SK-N-SH (cell line): ENCODE data around the gene SDF4. TPM values are rescaled to one million over a fixed set of nuclear protein-coding genes. Genes with fewer than 3 reads are reported as not detected.
A peak's percentile ranks its signal among the peaks of the same experiment; 100 is the strongest.

Source experiments
- CTCF ChIA-PET: fragments of 300-600, 350-600 bp; formaldehyde crosslinking; extraction: SDS; loops from one replicate; lab custom pipeline; 2021; lab: Yijun Ruan, JAX
- POLR2A ChIA-PET: fragments of 350-600 bp; sonication (Branson Sonifier 250); formaldehyde crosslinking; extraction: SDS; loops from one replicate; lab custom pipeline; 2020; ENCODE audit warnings: antibody characterized with exemption, inconsistent platforms; lab: Yijun Ruan, JAX
- DNase-seq: peaks from one replicate; pipeline ENCODE4 v3.0.0; 2012
- H2AFZ ChIP-seq: fragments of 200-600 bp; sonication (generic); 2 replicates; pipeline ENCODE4 v1.8.1; 2016; ENCODE audit warnings: antibody characterized with exemption, mild to moderate bottlenecking, low read depth
- H3F3A ChIP-seq: fragments of 200-600 bp; sonication (generic); replicated peaks from 2 replicates; pipeline ENCODE3; 2016; ENCODE audit warnings: antibody characterized with exemption, mild to moderate bottlenecking; ENCODE audit not compliant: insufficient read depth
- H3K27ac ChIP-seq, 2 experiments: fragments of 200-500 bp in 1 of 2; fragments of 200-600 bp in 1 of 2; sonication (Bioruptor generic) in 1 of 2; sonication (generic), shearing (Covaris generic) in 1 of 2; 2 replicates each; pipeline versions ENCODE4 v1.5.1 to v1.6.1; 2014 to 2016; ENCODE audit warnings: low read depth in 2 of 2, inconsistent platforms in 1 of 2, low read length in 1 of 2, mild to moderate bottlenecking in 1 of 2, mixed read lengths in 1 of 2
- H3K27me3 ChIP-seq: fragments of 200-600 bp; sonication (generic), shearing (Covaris generic); 2 replicates; pipeline ENCODE4 v1.6.1; 2016; ENCODE audit warnings: mixed run types; ENCODE audit not compliant: insufficient read depth
- H3K36me3 ChIP-seq, 2 experiments: fragments of 200-500 bp in 1 of 2; fragments of 200-600 bp in 1 of 2; sonication (Bioruptor generic) in 1 of 2; sonication (generic) in 1 of 2; replicated peaks in 1 of 2; 2 replicates each; pipeline versions ENCODE3 to v1.5.1; 2014 to 2016; ENCODE audit warnings: low read length in 1 of 2, mild to moderate bottlenecking in 1 of 2; ENCODE audit not compliant: insufficient read depth in 2 of 2, control insufficient read depth in 1 of 2
- H3K4me1 ChIP-seq, 2 experiments: fragments of 200-500 bp in 1 of 2; fragments of 200-600 bp in 1 of 2; sonication (Bioruptor generic) in 1 of 2; sonication (generic), shearing (Covaris generic) in 1 of 2; 2 replicates each; pipeline versions ENCODE4 v1.5.1 to v1.6.1; 2014 to 2016; ENCODE audit warnings: low read depth in 1 of 2, low read length in 1 of 2, mixed run types in 1 of 2; ENCODE audit not compliant: insufficient read depth in 2 of 2, control insufficient read depth in 1 of 2
- H3K4me2 ChIP-seq: fragments of 200-600 bp; sonication (generic), shearing (Covaris generic); 2 replicates; pipeline ENCODE4 v1.6.1; 2017; ENCODE audit warnings: mixed run types
- H3K4me3 ChIP-seq, 2 experiments: fragments of 200-500 bp in 1 of 2; fragments of 200-600 bp in 1 of 2; sonication (Bioruptor generic) in 1 of 2; sonication (generic), shearing (Covaris generic) in 1 of 2; 2 replicates each; pipeline versions ENCODE4 v1.5.1 to v1.8.1; 2014 to 2016; ENCODE audit warnings: low read depth in 2 of 2, inconsistent platforms in 1 of 2, low read length in 1 of 2, mild to moderate bottlenecking in 1 of 2, mixed read lengths in 1 of 2, moderate library complexity in 1 of 2
- H3K79me2 ChIP-seq: fragments of 200-600 bp; sonication (generic); 2 replicates; pipeline ENCODE4 v1.8.1; 2017; ENCODE audit warnings: mild to moderate bottlenecking; ENCODE audit not compliant: insufficient read depth
- H3K9ac ChIP-seq: fragments of 200-600 bp; sonication (generic); 2 replicates; pipeline ENCODE4 v1.6.1; 2017; ENCODE audit warnings: mixed run types
- H3K9me2 ChIP-seq: fragments of 200-600 bp; sonication (generic); 2 replicates; pipeline ENCODE4 v1.6.1; 2017; ENCODE audit warnings: mixed run types
- H3K9me3 ChIP-seq: fragments of 200-600 bp; sonication (generic); 2 replicates; pipeline ENCODE4 v1.6.1; 2017; ENCODE audit warnings: mixed run types, mild to moderate bottlenecking, moderate library complexity
- H4K20me1 ChIP-seq: fragments of 200-600 bp; sonication (generic); 2 replicates; pipeline ENCODE4 v1.6.1; 2017; ENCODE audit warnings: mild to moderate bottlenecking, mixed run types; ENCODE audit not compliant: insufficient read depth
- ELF1 ChIP-seq: IDR thresholded peaks from 2 replicates; pipeline ENCODE4 v1.4.0; 2012
- EP300 ChIP-seq, 2 experiments: IDR thresholded peaks; 2 replicates each; pipeline versions ENCODE4 v1.4.0 to v1.6.1; 2012; ENCODE audit warnings: borderline replicate concordance in 1 of 2, low read depth in 1 of 2, low read length in 1 of 2
- FOXJ3 ChIP-seq: sonication (generic); formaldehyde crosslinking; IDR thresholded peaks from 2 replicates; pipeline ENCODE4 v1.5.1; 2020; ENCODE audit warnings: mild to moderate bottlenecking, missing genetic modification reagents
- GATA2 ChIP-seq: sonication (generic); formaldehyde crosslinking; IDR thresholded peaks from 2 replicates; pipeline ENCODE4 v1.5.0; 2020; ENCODE audit warnings: mild to moderate bottlenecking, missing genetic modification reagents
- JUND ChIP-seq: IDR thresholded peaks from 2 replicates; pipeline ENCODE4 v1.4.0; 2012
- MEF2A ChIP-seq: IDR thresholded peaks from 2 replicates; pipeline ENCODE4 v1.4.0; 2012; ENCODE audit warnings: low read depth, borderline replicate concordance
- MXI1 ChIP-seq: IDR thresholded peaks from 2 replicates; pipeline ENCODE4 v1.6.1; 2012; ENCODE audit warnings: mild to moderate bottlenecking, low read depth, low read length, improper control_type of control experiment
- POLR2AphosphoS5 ChIP-seq: IDR thresholded peaks from 2 replicates; pipeline ENCODE4 v1.6.1; 2012; ENCODE audit warnings: low read depth, low read length
- RFX5 ChIP-seq: IDR thresholded peaks from 2 replicates; pipeline ENCODE4 v1.6.1; 2012; ENCODE audit warnings: mild to moderate bottlenecking, improper control_type of control experiment, low read length
- RXRA ChIP-seq: IDR thresholded peaks from 2 replicates; pipeline ENCODE4 v1.4.0; 2012; ENCODE audit warnings: low read depth, mild to moderate bottlenecking, borderline replicate concordance
- SIN3A ChIP-seq: IDR thresholded peaks from 2 replicates; pipeline ENCODE4 v1.6.1; 2012; ENCODE audit warnings: low read depth, mild to moderate bottlenecking, low read length, moderate library complexity, borderline replicate concordance
- SMC3 ChIP-seq: IDR thresholded peaks from 2 replicates; pipeline ENCODE4 v1.6.1; 2012; ENCODE audit warnings: low read depth, low read length, improper control_type of control experiment
- TAF1 ChIP-seq: IDR thresholded peaks from 2 replicates; pipeline ENCODE4 v1.6.1; 2012; ENCODE audit warnings: low read depth, mild to moderate bottlenecking, low read length, moderate library complexity, borderline replicate concordance
- TCF12 ChIP-seq: IDR thresholded peaks from 2 replicates; pipeline ENCODE4 v1.4.0; 2012
- TEAD4 ChIP-seq: IDR thresholded peaks from 2 replicates; pipeline ENCODE4 v1.4.0; 2012; ENCODE audit warnings: mild to moderate bottlenecking, borderline replicate concordance; ENCODE audit not compliant: insufficient read depth
- WGBS: methylation state at CpG from one replicate; pipeline ENCODE4 v1.1.6; 2017; ENCODE audit warnings: low lambda C conversion rate; 5-methylcytosine and 5-hydroxymethylcytosine counted together
- polyA plus RNA-seq, 3 experiments: library from polyadenylated mRNA; depleted of rRNA; stranded (reverse); fragments of >200 nt; gene quantifications; 2 replicates each; pipeline ENCODE4 v1.2.3, GENCODE V29; 2012
- TF ChIP-seq, protein P1 (sequence below): IDR thresholded peaks from 2 replicates; pipeline ENCODE4 v1.4.0; 2012; ENCODE audit warnings: low read depth, borderline replicate concordance
- TF ChIP-seq, protein P2 (sequence below): fragments of 200-600 bp; sonication (generic); IDR thresholded peaks from 2 replicates; pipeline ENCODE4 v1.6.1; 2017; ENCODE audit warnings: antibody characterized with exemption, mild to moderate bottlenecking, moderate library complexity
- TF ChIP-seq, protein P3 (sequence below): IDR thresholded peaks from 2 replicates; pipeline ENCODE4 v1.4.0; 2012; ENCODE audit warnings: low read depth, borderline replicate concordance
- TF ChIP-seq, protein P4 (sequence below): IDR thresholded peaks from 2 replicates; pipeline ENCODE4 v1.6.1; 2012; ENCODE audit warnings: mild to moderate bottlenecking, low read depth, low read length, moderate library complexity

SDF4 gene
- polyA plus RNA-seq, 1 of the 3 experiments (the other 2 are of a cell fraction) = 265 TPM

DNA sequence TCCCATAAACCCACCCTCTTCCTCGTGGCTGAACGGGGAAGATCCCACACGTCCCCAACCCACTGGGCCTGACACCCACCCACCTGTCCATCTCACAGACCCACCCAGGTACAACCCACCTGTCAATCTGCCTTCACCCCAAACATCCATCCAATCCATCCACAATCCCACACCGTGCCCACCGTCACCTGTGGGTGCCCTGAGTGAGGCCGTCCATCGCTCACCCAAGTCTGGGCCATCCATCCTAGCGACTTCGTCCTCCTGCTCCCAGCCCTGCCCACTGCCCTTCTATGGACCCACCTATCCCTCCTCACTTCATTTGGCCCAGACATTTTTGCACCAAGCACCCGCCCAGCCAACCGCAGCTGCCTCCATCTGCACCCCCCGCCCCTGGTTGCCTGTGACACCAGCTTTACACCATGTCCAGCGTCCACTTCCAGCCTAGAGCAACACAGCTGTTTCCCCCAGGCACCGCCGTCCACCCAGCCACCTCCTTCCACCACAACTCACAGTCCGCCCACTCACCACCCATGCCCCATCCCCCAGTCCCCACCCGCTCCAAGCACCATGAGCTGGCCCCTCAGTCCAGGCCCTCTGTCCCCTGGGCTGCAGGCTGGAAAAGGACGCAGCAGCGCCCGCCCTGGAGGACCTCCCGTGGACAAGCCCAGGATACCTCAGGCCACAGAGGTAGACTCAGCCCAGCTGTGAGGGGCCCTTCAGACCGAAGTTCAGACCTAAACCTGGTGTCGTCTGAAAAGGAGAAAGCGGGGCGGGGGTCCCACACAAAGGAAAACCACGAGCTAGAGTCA is 50.5 kb downstream of the SDF4 start:
- no peaks in the 10 kb centered on the region for H3K9me3 ChIP-seq
- no peaks in the 10 kb centered on the region for H3F3A ChIP-seq
- POLR2A ChIA-PET = no interaction called here
- H3K27ac ChIP-seq = no peak overlapping the region
- no peaks in the 10 kb centered on the region for H4K20me1 ChIP-seq
- DNase-seq = peak; percentile 37
- H3K36me3 ChIP-seq = no peaks in the 10 kb centered on the region
- H3K4me1 ChIP-seq = no peaks in the 10 kb centered on the region
- WGBS = 75% methylated on average over 17 of the region's 26 CpGs
- CTCF ChIA-PET = interaction anchor here (1.1 to 1.7 kb wide), 2 partner anchors 13 to 19 kb away, joined by 3 read pairs; no protein-coding TSS in a partner anchor
- H3K9me2 ChIP-seq = no peaks in the 10 kb centered on the region
- H3K79me2 ChIP-seq = no peaks in the 10 kb centered on the region
- no peak overlapping the region for H2AFZ ChIP-seq
- no peak for TF ChIP-seq MXI1
- TF ChIP-seq, protein P1, sequence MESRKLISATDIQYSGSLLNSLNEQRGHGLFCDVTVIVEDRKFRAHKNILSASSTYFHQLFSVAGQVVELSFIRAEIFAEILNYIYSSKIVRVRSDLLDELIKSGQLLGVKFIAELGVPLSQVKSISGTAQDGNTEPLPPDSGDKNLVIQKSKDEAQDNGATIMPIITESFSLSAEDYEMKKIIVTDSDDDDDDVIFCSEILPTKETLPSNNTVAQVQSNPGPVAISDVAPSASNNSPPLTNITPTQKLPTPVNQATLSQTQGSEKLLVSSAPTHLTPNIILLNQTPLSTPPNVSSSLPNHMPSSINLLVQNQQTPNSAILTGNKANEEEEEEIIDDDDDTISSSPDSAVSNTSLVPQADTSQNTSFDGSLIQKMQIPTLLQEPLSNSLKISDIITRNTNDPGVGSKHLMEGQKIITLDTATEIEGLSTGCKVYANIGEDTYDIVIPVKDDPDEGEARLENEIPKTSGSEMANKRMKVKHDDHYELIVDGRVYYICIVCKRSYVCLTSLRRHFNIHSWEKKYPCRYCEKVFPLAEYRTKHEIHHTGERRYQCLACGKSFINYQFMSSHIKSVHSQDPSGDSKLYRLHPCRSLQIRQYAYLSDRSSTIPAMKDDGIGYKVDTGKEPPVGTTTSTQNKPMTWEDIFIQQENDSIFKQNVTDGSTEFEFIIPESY = no peak
- TF ChIP-seq TEAD4 = no peak
- no peak for TF ChIP-seq RFX5
- no peak for TF ChIP-seq EP300 (IDR thresholded peaks at IDR 0.05; ENCODE audit: borderline replicate concordance in 1 of 2, low read depth in 1 of 2, low read length in 1 of 2)
- TF ChIP-seq, protein P2, sequence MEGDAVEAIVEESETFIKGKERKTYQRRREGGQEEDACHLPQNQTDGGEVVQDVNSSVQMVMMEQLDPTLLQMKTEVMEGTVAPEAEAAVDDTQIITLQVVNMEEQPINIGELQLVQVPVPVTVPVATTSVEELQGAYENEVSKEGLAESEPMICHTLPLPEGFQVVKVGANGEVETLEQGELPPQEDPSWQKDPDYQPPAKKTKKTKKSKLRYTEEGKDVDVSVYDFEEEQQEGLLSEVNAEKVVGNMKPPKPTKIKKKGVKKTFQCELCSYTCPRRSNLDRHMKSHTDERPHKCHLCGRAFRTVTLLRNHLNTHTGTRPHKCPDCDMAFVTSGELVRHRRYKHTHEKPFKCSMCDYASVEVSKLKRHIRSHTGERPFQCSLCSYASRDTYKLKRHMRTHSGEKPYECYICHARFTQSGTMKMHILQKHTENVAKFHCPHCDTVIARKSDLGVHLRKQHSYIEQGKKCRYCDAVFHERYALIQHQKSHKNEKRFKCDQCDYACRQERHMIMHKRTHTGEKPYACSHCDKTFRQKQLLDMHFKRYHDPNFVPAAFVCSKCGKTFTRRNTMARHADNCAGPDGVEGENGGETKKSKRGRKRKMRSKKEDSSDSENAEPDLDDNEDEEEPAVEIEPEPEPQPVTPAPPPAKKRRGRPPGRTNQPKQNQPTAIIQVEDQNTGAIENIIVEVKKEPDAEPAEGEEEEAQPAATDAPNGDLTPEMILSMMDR = no peak
- TF ChIP-seq, protein P3, sequence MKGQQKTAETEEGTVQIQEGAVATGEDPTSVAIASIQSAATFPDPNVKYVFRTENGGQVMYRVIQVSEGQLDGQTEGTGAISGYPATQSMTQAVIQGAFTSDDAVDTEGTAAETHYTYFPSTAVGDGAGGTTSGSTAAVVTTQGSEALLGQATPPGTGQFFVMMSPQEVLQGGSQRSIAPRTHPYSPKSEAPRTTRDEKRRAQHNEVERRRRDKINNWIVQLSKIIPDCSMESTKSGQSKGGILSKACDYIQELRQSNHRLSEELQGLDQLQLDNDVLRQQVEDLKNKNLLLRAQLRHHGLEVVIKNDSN = no peak
- no peak for TF ChIP-seq MEF2A
- TF ChIP-seq, protein P4, sequence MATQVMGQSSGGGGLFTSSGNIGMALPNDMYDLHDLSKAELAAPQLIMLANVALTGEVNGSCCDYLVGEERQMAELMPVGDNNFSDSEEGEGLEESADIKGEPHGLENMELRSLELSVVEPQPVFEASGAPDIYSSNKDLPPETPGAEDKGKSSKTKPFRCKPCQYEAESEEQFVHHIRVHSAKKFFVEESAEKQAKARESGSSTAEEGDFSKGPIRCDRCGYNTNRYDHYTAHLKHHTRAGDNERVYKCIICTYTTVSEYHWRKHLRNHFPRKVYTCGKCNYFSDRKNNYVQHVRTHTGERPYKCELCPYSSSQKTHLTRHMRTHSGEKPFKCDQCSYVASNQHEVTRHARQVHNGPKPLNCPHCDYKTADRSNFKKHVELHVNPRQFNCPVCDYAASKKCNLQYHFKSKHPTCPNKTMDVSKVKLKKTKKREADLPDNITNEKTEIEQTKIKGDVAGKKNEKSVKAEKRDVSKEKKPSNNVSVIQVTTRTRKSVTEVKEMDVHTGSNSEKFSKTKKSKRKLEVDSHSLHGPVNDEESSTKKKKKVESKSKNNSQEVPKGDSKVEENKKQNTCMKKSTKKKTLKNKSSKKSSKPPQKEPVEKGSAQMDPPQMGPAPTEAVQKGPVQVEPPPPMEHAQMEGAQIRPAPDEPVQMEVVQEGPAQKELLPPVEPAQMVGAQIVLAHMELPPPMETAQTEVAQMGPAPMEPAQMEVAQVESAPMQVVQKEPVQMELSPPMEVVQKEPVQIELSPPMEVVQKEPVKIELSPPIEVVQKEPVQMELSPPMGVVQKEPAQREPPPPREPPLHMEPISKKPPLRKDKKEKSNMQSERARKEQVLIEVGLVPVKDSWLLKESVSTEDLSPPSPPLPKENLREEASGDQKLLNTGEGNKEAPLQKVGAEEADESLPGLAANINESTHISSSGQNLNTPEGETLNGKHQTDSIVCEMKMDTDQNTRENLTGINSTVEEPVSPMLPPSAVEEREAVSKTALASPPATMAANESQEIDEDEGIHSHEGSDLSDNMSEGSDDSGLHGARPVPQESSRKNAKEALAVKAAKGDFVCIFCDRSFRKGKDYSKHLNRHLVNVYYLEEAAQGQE = no peak
- no peak for TF ChIP-seq JUND
- TF ChIP-seq TAF1 = no peak
- no peak for TF ChIP-seq POLR2AphosphoS5
- TF ChIP-seq ELF1 = no peak
- no peak for TF ChIP-seq TCF12
- no peak for TF ChIP-seq GATA2
- no peak for TF ChIP-seq SIN3A
- TF ChIP-seq FOXJ3 (CRISPR knock-in tag) = no peak
- TF ChIP-seq SMC3 = no peak
- no peak for TF ChIP-seq RXRA
- no peak overlapping the region for H3K9ac ChIP-seq
- no peaks in the 10 kb centered on the region for H3K27me3 ChIP-seq
- H3K4me2 ChIP-seq = no peak overlapping the region
- no peak overlapping the region for H3K4me3 ChIP-seq
